GM06990 (cell line): ENCODE results near the gene MSL1.

Experiments used
- DNase-seq: peaks from one replicate; pipeline ENCODE4 v3.0.0-alpha.2; 2011; ENCODE audit not compliant: insufficient read length; ENCODE audit errors: extremely low read depth
- H3K27me3 ChIP-seq: replicated peaks from 2 replicates; pipeline ENCODE4 v1.6.0; 2011; ENCODE audit warnings: low read length; ENCODE audit not compliant: control insufficient read depth, insufficient read depth
- H3K36me3 ChIP-seq: 2 replicates; pipeline ENCODE4 v1.5.1; 2011; ENCODE audit warnings: low read length; ENCODE audit not compliant: control insufficient read depth, insufficient read depth
- H3K4me3 ChIP-seq: replicated peaks from 2 replicates; pipeline ENCODE4 v1.5.1; 2011; ENCODE audit warnings: low read depth, mild to moderate bottlenecking, control low read depth, low read length
- CTCF ChIP-seq: IDR thresholded peaks from 2 replicates; pipeline ENCODE4 v1.5.1; 2011; ENCODE audit warnings: low read length, control low read depth, mild to moderate bottlenecking, inconsistent platforms; ENCODE audit not compliant: insufficient read depth, poor library complexity, severe bottlenecking

The MSL1 gene

GRCh38 chr17:40150276-40150675 lies 28.5 kb downstream of the MSL1 start:
- Histone ChIP-seq H3K27me3 (no peaks in the 10 kb centered on the region), H3K4me3 (no peak overlapping the region), H3K36me3 (peaks cover 9% of the 10 kb centered on the region)
- TF ChIP-seq CTCF, result no peak
- no peak for DNase-seq

GRCh38 chr17:40151414-40151963 lies 29.7 kb downstream of the MSL1 start:
- TF ChIP-seq CTCF, result no peak
- Histone ChIP-seq H3K36me3 (peaks cover 8% of the 10 kb centered on the region), H3K4me3 (no peak overlapping the region), H3K27me3 (no peaks in the 10 kb centered on the region)
- DNase-seq, result no peak

GRCh38 chr17:40153603-40154236 lies 31.9 kb downstream of the MSL1 start:
- Histone ChIP-seq H3K27me3 (no peaks in the 10 kb centered on the region), H3K4me3 (peak overlapping the region; percentile 10), H3K36me3 (peaks cover 4% of the 10 kb centered on the region)
- no peak for DNase-seq
- no peak for TF ChIP-seq CTCF

- no peak for DNase-seq
- no peaks in the 10 kb centered on the region for H3K27me3 ChIP-seq
- no peak for TF ChIP-seq CTCF
- no peak overlapping the region for H3K4me3 ChIP-seq
- peaks cover 6% of the 10 kb centered on the region for H3K36me3 ChIP-seq
Measured at GRCh38 chr17:40157973-40158372, 36.2 kb downstream of the MSL1 start.

GRCh38 chr17:40158438-40159013 lies 36.8 kb downstream of the MSL1 start:
- no peak for TF ChIP-seq CTCF
- H3K27me3 ChIP-seq, result no peaks in the 10 kb centered on the region
- DNase-seq, result no peak
- H3K4me3 ChIP-seq, result no peak overlapping the region
- H3K36me3 ChIP-seq, result peaks cover 7% of the 10 kb centered on the region
